Uterus (tissue), 2 donors: Measurements from ENCODE around the gene RRP1B.

Experiments
- CTCF ChIP-seq, 4 experiments: fragments of 200-600 bp in 2 of 4; fragments of 450-650 bp in 2 of 4; sonication (generic) in 2 of 4; IDR thresholded peaks; one replicate each; pipeline ENCODE4 v1.5.1; 2016 to 2019; ENCODE audit warnings: antibody characterized with exemption in 4 of 4, mild to moderate bottlenecking in 2 of 4, moderate library complexity in 1 of 4
- POLR2A ChIP-seq, 2 donors: fragments of 450-650 bp; IDR thresholded peaks; one replicate each; pipeline ENCODE4 v1.6.1; 2016; ENCODE audit warnings: antibody characterized with exemption in 2 of 2, mild to moderate bottlenecking in 1 of 2, moderate library complexity in 1 of 2

GRCh38 chr21:43679951-43680350, 20.6 kb downstream of the RRP1B start:
- no peak for TF ChIP-seq POLR2A (IDR thresholded peaks at IDR 0.05)
- no peak for TF ChIP-seq CTCF (IDR thresholded peaks at IDR 0.05)
